GM19099 (cell line): ENCODE measurements around the gene PTPRM.

Source experiments
- POLR2A ChIP-seq: IDR thresholded peaks from 3 replicates; pipeline ENCODE4 v1.6.1; 2011; ENCODE audit warnings: low read depth; ENCODE audit not compliant: insufficient read length; ENCODE audit errors: extremely low read depth

The PTPRM gene

GRCh38 chr18:7684966-7685365 is 117.8 kb downstream of the PTPRM start:
- no peak for TF ChIP-seq POLR2A

- no peak for TF ChIP-seq POLR2A
Observed at GRCh38 chr18:7686278-7686677, 119.2 kb downstream of the PTPRM start.

- no peak for TF ChIP-seq POLR2A
Observed at GRCh38 chr18:7688580-7688979, 121.5 kb downstream of the PTPRM start.

GRCh38 chr18:7691206-7691605 is 124.1 kb downstream of the PTPRM start:
- no peak for TF ChIP-seq POLR2A

- TF ChIP-seq POLR2A: no peak
Observed at GRCh38 chr18:7696780-7697179, 129.7 kb downstream of the PTPRM start.

- no peak for TF ChIP-seq POLR2A
Observed at GRCh38 chr18:7697306-7697705, 130.2 kb downstream of the PTPRM start.

- TF ChIP-seq POLR2A: no peak
Observed at GRCh38 chr18:7711495-7711894, 144.4 kb downstream of the PTPRM start.

GRCh38 chr18:7720395-7720794 is 153.3 kb downstream of the PTPRM start:
- no peak for TF ChIP-seq POLR2A

GRCh38 chr18:7721532-7721931 is 154.4 kb downstream of the PTPRM start:
- no peak for TF ChIP-seq POLR2A

GRCh38 chr18:7722955-7723354 is 155.8 kb downstream of the PTPRM start:
- no peak for TF ChIP-seq POLR2A

- no peak for TF ChIP-seq POLR2A
Observed at GRCh38 chr18:7723558-7723957, 156.4 kb downstream of the PTPRM start.

- no peak for TF ChIP-seq POLR2A
Observed at GRCh38 chr18:7725473-7725872, 158.4 kb downstream of the PTPRM start.

GRCh38 chr18:7725897-7726296 is 158.8 kb downstream of the PTPRM start:
- no peak for TF ChIP-seq POLR2A

- no peak for TF ChIP-seq POLR2A
Observed at GRCh38 chr18:7726522-7726921, 159.4 kb downstream of the PTPRM start.

- TF ChIP-seq POLR2A: no peak
Observed at GRCh38 chr18:7727361-7728076, 160.4 kb downstream of the PTPRM start.

GRCh38 chr18:7728297-7728696 is 161.2 kb downstream of the PTPRM start:
- TF ChIP-seq POLR2A: no peak

GRCh38 chr18:7729868-7730267 is 162.8 kb downstream of the PTPRM start:
- TF ChIP-seq POLR2A: no peak

- no peak for TF ChIP-seq POLR2A
Observed at GRCh38 chr18:7730682-7731081, 163.6 kb downstream of the PTPRM start.

- no peak for TF ChIP-seq POLR2A
Observed at GRCh38 chr18:7733642-7734041, 166.5 kb downstream of the PTPRM start.
